Loucy (cell line): ENCODE results near the gene BCR.
A peak's percentile ranks its signal among the peaks of the same experiment; 100 is the strongest.

Experiments used
- H2AFZ ChIP-seq: fragments of 200-600 bp; sonication (generic); 2 replicates; pipeline ENCODE4 v1.6.0; 2016; ENCODE audit warnings: antibody characterized with exemption, mild to moderate bottlenecking, low read length, moderate library complexity
- H3F3A ChIP-seq: fragments of 200-600 bp; 2 replicates; pipeline ENCODE4 v1.6.0; 2016; ENCODE audit warnings: antibody characterized with exemption, low read depth, mild to moderate bottlenecking
- H3K27me3 ChIP-seq: fragments of 200-600 bp; sonication (generic); 2 replicates; pipeline ENCODE4 v1.6.1; 2014; ENCODE audit warnings: low read length, mild to moderate bottlenecking; ENCODE audit not compliant: insufficient read depth, poor library complexity, severe bottlenecking
- H3K36me3 ChIP-seq: fragments of 200-600 bp; sonication (generic); 2 replicates; pipeline ENCODE4 v1.6.1; 2016; ENCODE audit warnings: low read length; ENCODE audit not compliant: insufficient read depth
- H3K4me1 ChIP-seq: fragments of 200-600 bp; sonication (generic); 2 replicates; pipeline ENCODE4 v1.5.1; 2014; ENCODE audit warnings: low read length, mild to moderate bottlenecking; ENCODE audit not compliant: insufficient read depth, poor library complexity, severe bottlenecking
- H3K4me2 ChIP-seq: fragments of 200-600 bp; sonication (generic); 2 replicates; pipeline ENCODE4 v1.6.0; 2014; ENCODE audit warnings: antibody characterized with exemption, low read length, low read depth, mild to moderate bottlenecking; ENCODE audit not compliant: poor library complexity, severe bottlenecking
- H3K4me3 ChIP-seq: fragments of 200-600 bp; sonication (generic); 2 replicates; pipeline ENCODE4 v1.5.1; 2014; ENCODE audit warnings: low read length, mild to moderate bottlenecking, mixed read lengths; ENCODE audit not compliant: poor library complexity, severe bottlenecking
- H3K79me2 ChIP-seq: fragments of 200-600 bp; sonication (generic); 2 replicates; pipeline ENCODE4 v1.6.1; 2014; ENCODE audit warnings: low read length; ENCODE audit not compliant: insufficient read depth
- H3K9ac ChIP-seq: fragments of 200-600 bp; sonication (generic); 2 replicates; pipeline ENCODE4 v1.6.0; 2014; ENCODE audit warnings: mild to moderate bottlenecking, low read depth, low read length, moderate library complexity; ENCODE audit not compliant: poor library complexity, severe bottlenecking
- H3K9me2 ChIP-seq: fragments of 200-600 bp; sonication (generic); replicated peaks from 2 replicates; pipeline ENCODE4 v1.6.1; 2016; ENCODE audit warnings: low read depth, low read length, mixed read lengths
- H3K9me3 ChIP-seq: fragments of 200-600 bp; sonication (generic); 2 replicates; pipeline ENCODE4 v1.6.1; 2014; ENCODE audit warnings: mild to moderate bottlenecking, antibody characterized with exemption, low read length, low read depth; ENCODE audit not compliant: insufficient read depth
- H4K20me1 ChIP-seq: fragments of 200-600 bp; sonication (generic); 2 replicates; pipeline ENCODE4 v1.6.0; 2014; ENCODE audit warnings: antibody characterized with exemption, low read length, mild to moderate bottlenecking; ENCODE audit not compliant: insufficient read depth, poor library complexity, severe bottlenecking
- EZH2phosphoT487 ChIP-seq: fragments of 200-600 bp; IDR thresholded peaks from 2 replicates; pipeline ENCODE4 v1.6.1; 2018; ENCODE audit warnings: antibody characterized with exemption, mild to moderate bottlenecking, moderate library complexity, borderline replicate concordance
- TF ChIP-seq, protein P1 (sequence below): fragments of 200-600 bp; sonication (generic); conservative IDR thresholded peaks from 2 replicates; pipeline ENCODE4 v1.5.1; 2014; ENCODE audit warnings: mild to moderate bottlenecking, antibody characterized with exemption, low read length

The BCR gene

DNA sequence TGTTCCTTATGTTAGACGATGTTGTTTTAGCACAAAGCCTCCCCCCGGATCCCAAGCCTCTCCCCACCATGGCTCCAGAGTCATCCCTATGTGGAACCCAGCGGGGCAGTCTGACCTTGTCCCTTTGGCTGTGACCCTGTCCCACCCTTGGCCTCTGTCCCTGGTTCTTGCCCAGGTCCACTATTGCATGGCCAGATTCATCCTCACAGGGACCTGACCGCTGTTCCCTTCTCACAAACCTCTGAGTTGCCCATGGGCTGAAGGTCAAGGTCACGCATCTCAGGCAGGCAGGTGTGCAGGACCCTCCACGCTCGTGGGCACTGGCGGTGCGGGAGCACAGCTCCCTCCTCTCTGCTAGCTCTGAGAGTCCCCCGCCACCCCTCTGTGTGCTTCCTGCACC, 39.0 kb downstream of the BCR start:
- peaks cover 71% of the 10 kb centered on the region for H4K20me1 ChIP-seq
- no peak overlapping the region for H2AFZ ChIP-seq
- no peaks in the 10 kb centered on the region for H3K9me2 ChIP-seq
- peak overlapping the region; percentile 100 for H3K4me2 ChIP-seq
- H3K79me2 ChIP-seq = peaks cover 89% of the 10 kb centered on the region
- peaks cover 6% of the 10 kb centered on the region for H3K27me3 ChIP-seq
- H3K4me1 ChIP-seq = peaks cover 70% of the 10 kb centered on the region
- H3F3A ChIP-seq = peaks cover 26% of the 10 kb centered on the region
- H3K4me3 ChIP-seq = peak overlapping the region; percentile 95
- no peaks in the 10 kb centered on the region for H3K9me3 ChIP-seq
- TF ChIP-seq, protein P1, sequence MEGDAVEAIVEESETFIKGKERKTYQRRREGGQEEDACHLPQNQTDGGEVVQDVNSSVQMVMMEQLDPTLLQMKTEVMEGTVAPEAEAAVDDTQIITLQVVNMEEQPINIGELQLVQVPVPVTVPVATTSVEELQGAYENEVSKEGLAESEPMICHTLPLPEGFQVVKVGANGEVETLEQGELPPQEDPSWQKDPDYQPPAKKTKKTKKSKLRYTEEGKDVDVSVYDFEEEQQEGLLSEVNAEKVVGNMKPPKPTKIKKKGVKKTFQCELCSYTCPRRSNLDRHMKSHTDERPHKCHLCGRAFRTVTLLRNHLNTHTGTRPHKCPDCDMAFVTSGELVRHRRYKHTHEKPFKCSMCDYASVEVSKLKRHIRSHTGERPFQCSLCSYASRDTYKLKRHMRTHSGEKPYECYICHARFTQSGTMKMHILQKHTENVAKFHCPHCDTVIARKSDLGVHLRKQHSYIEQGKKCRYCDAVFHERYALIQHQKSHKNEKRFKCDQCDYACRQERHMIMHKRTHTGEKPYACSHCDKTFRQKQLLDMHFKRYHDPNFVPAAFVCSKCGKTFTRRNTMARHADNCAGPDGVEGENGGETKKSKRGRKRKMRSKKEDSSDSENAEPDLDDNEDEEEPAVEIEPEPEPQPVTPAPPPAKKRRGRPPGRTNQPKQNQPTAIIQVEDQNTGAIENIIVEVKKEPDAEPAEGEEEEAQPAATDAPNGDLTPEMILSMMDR = no peak
- TF ChIP-seq EZH2phosphoT487 = no peak
- H3K9ac ChIP-seq = peak overlapping the region; percentile 100
- peaks cover 38% of the 10 kb centered on the region; the same call in 1 of the 2 replicates for H3K36me3 ChIP-seq

DNA sequence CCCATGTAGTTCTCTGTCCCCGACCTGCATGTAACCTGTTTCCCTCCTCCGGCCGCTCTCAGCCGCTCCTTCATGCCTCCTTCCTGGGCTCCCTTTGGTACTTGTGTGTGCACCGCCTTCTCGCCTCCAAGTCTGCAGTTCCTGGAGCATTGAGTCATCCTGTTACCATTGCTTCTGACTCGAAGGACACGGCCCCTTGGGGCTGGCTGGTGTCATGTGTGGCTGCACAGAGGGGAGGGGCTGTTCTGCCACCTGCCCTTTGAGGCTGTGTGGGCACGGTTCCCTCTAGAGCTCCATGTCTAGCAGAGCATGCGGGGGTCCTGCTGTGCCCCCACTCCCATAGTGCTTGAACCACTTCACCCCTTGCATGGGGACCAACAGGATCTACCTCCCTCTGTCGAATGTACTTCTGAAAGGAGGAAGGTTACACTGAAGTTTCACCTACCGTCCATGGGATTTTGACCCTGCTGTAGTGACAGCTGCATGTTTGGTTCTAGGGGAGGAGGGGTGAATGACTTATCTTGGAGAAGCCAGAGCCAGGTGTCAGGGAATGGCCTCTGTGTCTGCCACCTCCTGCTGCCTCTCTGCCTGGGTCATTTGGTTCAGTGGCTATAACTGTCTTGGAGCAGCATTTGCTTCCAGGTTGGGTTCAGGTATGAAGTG, 39.6 kb downstream of the BCR start:
- Histone ChIP-seq H3K9me3 (no peaks in the 10 kb centered on the region), H3K79me2 (peaks cover 89% of the 10 kb centered on the region), H2AFZ (no peak overlapping the region), H3K4me2 (peak overlapping the region; percentile 100), H3K4me3 (peak overlapping the region; percentile 95), H3K9me2 (no peaks in the 10 kb centered on the region), H3K36me3 (peaks cover 39% of the 10 kb centered on the region; the same call in 1 of the 2 replicates), H3F3A (peaks cover 19% of the 10 kb centered on the region), H3K4me1 (peaks cover 64% of the 10 kb centered on the region), H3K9ac (peak overlapping the region; percentile 100), H3K27me3 (peaks cover 6% of the 10 kb centered on the region), H4K20me1 (peaks cover 77% of the 10 kb centered on the region)
- no peak for TF ChIP-seq EZH2phosphoT487
- TF ChIP-seq, protein P1 = no peak

DNA sequence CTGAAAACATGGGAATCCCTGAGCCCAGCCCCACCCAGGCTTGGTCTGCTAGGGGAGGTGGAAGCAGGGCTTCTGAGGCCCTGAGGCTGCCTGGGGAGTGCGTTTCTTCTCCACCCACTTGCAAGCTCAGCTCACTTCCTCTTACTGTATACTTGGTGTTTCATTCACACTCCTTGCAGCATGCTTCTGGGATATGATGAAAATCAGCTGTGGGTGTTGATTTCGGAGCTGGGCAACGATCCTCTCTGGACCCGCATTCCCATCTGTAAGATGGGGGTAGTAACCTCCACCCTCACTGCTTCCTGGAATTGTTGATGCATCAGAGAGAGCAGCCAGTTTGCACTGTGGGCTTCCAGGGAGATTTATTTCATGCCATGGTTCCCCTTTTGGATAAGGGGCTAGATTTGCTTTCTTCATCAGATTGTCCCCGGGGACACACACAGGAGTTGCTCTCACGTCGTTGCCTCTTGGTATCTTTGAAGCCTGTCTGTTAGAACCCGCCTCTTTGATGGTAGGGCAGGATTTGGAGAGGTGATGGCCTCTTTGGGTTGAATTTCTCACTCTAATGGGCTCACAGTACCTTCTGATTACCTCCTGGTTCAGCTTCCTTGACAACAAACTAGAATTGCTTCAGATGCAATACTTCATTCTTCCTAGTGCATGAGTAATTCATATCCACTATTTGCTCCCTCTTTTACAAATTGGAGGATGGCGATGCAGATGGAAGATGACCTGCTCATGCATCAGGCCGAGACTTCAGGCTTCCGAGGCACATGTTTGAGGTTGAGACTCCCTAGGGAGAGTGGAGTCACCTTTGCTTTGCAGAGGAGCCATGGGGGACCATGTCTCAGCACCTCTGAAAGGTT, 40.4 kb downstream of the BCR start:
- peaks cover 6% of the 10 kb centered on the region for H3K27me3 ChIP-seq
- peaks cover 91% of the 10 kb centered on the region for H3K79me2 ChIP-seq
- H3K9me3 ChIP-seq = no peaks in the 10 kb centered on the region
- H3K4me3 ChIP-seq = peak overlapping the region; percentile 95
- peaks cover 44% of the 10 kb centered on the region; the same call in 1 of the 2 replicates for H3K36me3 ChIP-seq
- H3K9me2 ChIP-seq = no peaks in the 10 kb centered on the region
- H2AFZ ChIP-seq = no peak overlapping the region
- H3F3A ChIP-seq = peaks cover 12% of the 10 kb centered on the region
- peak overlapping the region; percentile 100 for H3K4me2 ChIP-seq
- H3K9ac ChIP-seq = peak overlapping the region; percentile 100
- peaks cover 60% of the 10 kb centered on the region for H3K4me1 ChIP-seq
- TF ChIP-seq, protein P1 = no peak
- TF ChIP-seq EZH2phosphoT487 = no peak
- peaks cover 80% of the 10 kb centered on the region for H4K20me1 ChIP-seq
